SK-N-SH treated with all-trans-retinoic acid at 6 μM for 48 hours (cell line): ENCODE results near the gene HLA-DPA1.

Source experiments
- ATAC-seq: fragments of 200-7000 bp; cut with Tn5 transposase; 3 replicates; pipeline ENCODE4 v1.9.1; 2020; ENCODE audit warnings: mild to moderate bottlenecking, moderate library complexity
- ARNTL ChIP-seq: fragments of 450-650 bp; formaldehyde crosslinking; IDR thresholded peaks from 2 replicates; pipeline ENCODE4 v1.5.0; 2020; ENCODE audit warnings: low read depth, mild to moderate bottlenecking, moderate library complexity, borderline replicate concordance
- BACH2 ChIP-seq: fragments of 250-450 bp; sonication (Bioruptor Pico); IDR thresholded peaks from 2 replicates; pipeline ENCODE4 v1.9.0; 2021; ENCODE audit warnings: mild to moderate bottlenecking, borderline replicate concordance
- CREB5 ChIP-seq: fragments of 250-450 bp; sonication (Bioruptor Pico); IDR thresholded peaks from 2 replicates; pipeline ENCODE4 v1.5.1; 2020; ENCODE audit warnings: low read depth, mild to moderate bottlenecking, moderate library complexity
- CSDC2 ChIP-seq: fragments of 250-450 bp; sonication (Bioruptor Pico); IDR thresholded peaks from 2 replicates; pipeline ENCODE4 v1.5.0; 2020; ENCODE audit warnings: mild to moderate bottlenecking, moderate library complexity
- CSRNP3 ChIP-seq: fragments of 250-450 bp; sonication (Bioruptor Pico); IDR thresholded peaks from 2 replicates; pipeline ENCODE4 v1.5.1; 2021; ENCODE audit warnings: mild to moderate bottlenecking, moderate library complexity
- ESRRG ChIP-seq: fragments of 250-450 bp; sonication (Bioruptor Pico); IDR thresholded peaks from 2 replicates; pipeline ENCODE4 v1.6.1; 2021; ENCODE audit warnings: mild to moderate bottlenecking
- GLIS3 ChIP-seq: fragments of 250-450 bp; sonication (Bioruptor Pico); IDR thresholded peaks from 2 replicates; pipeline ENCODE4 v1.5.0; 2020; ENCODE audit warnings: mild to moderate bottlenecking, moderate library complexity
- ISL1 ChIP-seq: fragments of 250-450 bp; sonication (Bioruptor Pico); IDR thresholded peaks from 2 replicates; pipeline ENCODE4 v2.1.2; 2022; ENCODE audit warnings: mild to moderate bottlenecking, moderate library complexity
- OSR1 ChIP-seq: fragments of 250-450 bp; sonication (Bioruptor Pico); IDR thresholded peaks from 2 replicates; pipeline ENCODE4 v1.8.0; 2022; ENCODE audit warnings: moderate library complexity, mild to moderate bottlenecking, inconsistent platforms
- POU6F1 ChIP-seq: fragments of 250-450 bp; sonication (Bioruptor Pico); IDR thresholded peaks from 2 replicates; pipeline ENCODE4 v1.8.0; 2021; ENCODE audit warnings: low read depth, mild to moderate bottlenecking, moderate library complexity, borderline replicate concordance
- PPARA ChIP-seq: fragments of 250-450 bp; sonication (Bioruptor Pico); IDR thresholded peaks from 2 replicates; pipeline ENCODE4 v1.5.0; 2020; ENCODE audit warnings: mild to moderate bottlenecking, borderline replicate concordance
- RARB ChIP-seq: fragments of 250-450 bp; sonication (Bioruptor Pico); IDR thresholded peaks from 2 replicates; pipeline ENCODE4 v1.8.0; 2021; ENCODE audit warnings: mild to moderate bottlenecking, moderate library complexity
- SNAI2 ChIP-seq: fragments of 250-450 bp; sonication (Bioruptor Pico); IDR thresholded peaks from 2 replicates; pipeline ENCODE4 v1.5.0; 2020; ENCODE audit warnings: mild to moderate bottlenecking, moderate library complexity
- TCF4 ChIP-seq: fragments of 250-450 bp; sonication (Bioruptor Pico); IDR thresholded peaks from 2 replicates; pipeline ENCODE4 v1.8.0; 2021; ENCODE audit warnings: mild to moderate bottlenecking, moderate library complexity, borderline replicate concordance
- TSHZ2 ChIP-seq: fragments of 250-450 bp; sonication (Bioruptor Pico); IDR thresholded peaks from 2 replicates; pipeline ENCODE4 v1.5.0; 2020; ENCODE audit warnings: mild to moderate bottlenecking, moderate library complexity
- ZC3H10 ChIP-seq: fragments of 250-450 bp; sonication (Bioruptor Pico); IDR thresholded peaks from 2 replicates; pipeline ENCODE4 v1.5.1; 2021; ENCODE audit warnings: mild to moderate bottlenecking, moderate library complexity
- ZFP3 ChIP-seq: fragments of 250-450 bp; sonication (Bioruptor Pico); IDR thresholded peaks from 2 replicates; pipeline ENCODE4 v1.5.0; 2020; ENCODE audit warnings: mild to moderate bottlenecking, moderate library complexity
- ZFP30 ChIP-seq: fragments of 450-650 bp; formaldehyde crosslinking; IDR thresholded peaks from 2 replicates; pipeline ENCODE4 v1.5.0; 2022; ENCODE audit warnings: mild to moderate bottlenecking, moderate library complexity
- ZNF565 ChIP-seq: fragments of 450-650 bp; formaldehyde crosslinking; conservative IDR thresholded peaks from 2 replicates; pipeline ENCODE4 v1.5.0; 2020; ENCODE audit warnings: low read depth, mild to moderate bottlenecking, moderate library complexity
- ZNF70 ChIP-seq: fragments of 450-650 bp; formaldehyde crosslinking; IDR thresholded peaks from 2 replicates; pipeline ENCODE4 v1.5.0; 2020; ENCODE audit warnings: mild to moderate bottlenecking, moderate library complexity
- ZNF8 ChIP-seq: fragments of 450-650 bp; formaldehyde crosslinking; IDR thresholded peaks from 2 replicates; pipeline ENCODE4 v1.5.0; 2020; ENCODE audit warnings: mild to moderate bottlenecking, moderate library complexity

Gene HLA-DPA1

GRCh38 chr6:33108307-33108706 lies 34.9 kb upstream of the HLA-DPA1 start:
- no peak for ATAC-seq
- TF ChIP-seq BACH2 (CRISPR knock-in tag): no peak
- TF ChIP-seq TSHZ2 (CRISPR knock-in tag): no peak
- no peak for TF ChIP-seq ZFP30 (CRISPR knock-in tag)
- TF ChIP-seq ARNTL (CRISPR knock-in tag): no peak
- TF ChIP-seq SNAI2 (CRISPR knock-in tag): no peak
- TF ChIP-seq OSR1 (CRISPR knock-in tag): no peak
- TF ChIP-seq TCF4 (CRISPR knock-in tag): no peak
- TF ChIP-seq POU6F1 (CRISPR knock-in tag): no peak
- TF ChIP-seq RARB (CRISPR knock-in tag): no peak
- no peak for TF ChIP-seq CSRNP3 (CRISPR knock-in tag)
- no peak for TF ChIP-seq ZFP3 (CRISPR knock-in tag)
- no peak for TF ChIP-seq PPARA (CRISPR knock-in tag)
- TF ChIP-seq ISL1 (CRISPR knock-in tag): no peak
- TF ChIP-seq GLIS3 (CRISPR knock-in tag): no peak

- no peak for ATAC-seq
- TF ChIP-seq ZFP3 (CRISPR knock-in tag) (no peak), ZNF70 (CRISPR knock-in tag) (no peak), SNAI2 (CRISPR knock-in tag) (no peak), BACH2 (CRISPR knock-in tag) (no peak), PPARA (CRISPR knock-in tag) (no peak), OSR1 (CRISPR knock-in tag) (no peak), CSDC2 (CRISPR knock-in tag) (no peak), ESRRG (CRISPR knock-in tag) (no peak), TSHZ2 (CRISPR knock-in tag) (no peak), CREB5 (no peak), RARB (CRISPR knock-in tag) (no peak), ZNF8 (CRISPR knock-in tag) (no peak), ZNF565 (CRISPR knock-in tag) (no peak), ZC3H10 (CRISPR knock-in tag) (no peak), ZFP30 (CRISPR knock-in tag) (no peak)
Measured at GRCh38 chr6:33107641-33108040, 34.2 kb upstream of the HLA-DPA1 start.
